Neutrophil (primary cell): ENCODE data around the gene MYORG.
"Not testable (repeated sequence)": the region's sequence is repeated elsewhere in the genome, so short reads cannot be mapped to it uniquely, and the experiment has no call there.

Source experiments
- H3K27ac ChIP-seq: fragments of 200-600 bp; sonication (generic); 2 replicates; pipeline ENCODE4 v1.5.1; 2016; ENCODE audit warnings: mild to moderate bottlenecking, moderate library complexity
- H3K27me3 ChIP-seq: fragments of 200-600 bp; sonication (generic); 2 replicates; pipeline ENCODE4 v1.6.0; 2016; ENCODE audit warnings: mild to moderate bottlenecking
- H3K36me3 ChIP-seq: fragments of 200-600 bp; sonication (generic); 2 replicates; pipeline ENCODE4 v1.5.1; 2017
- H3K4me1 ChIP-seq, 2 experiments: fragments of 200-600 bp in 1 of 2; sonication (generic) in 1 of 2; 1 replicate in 1 of 2; 2 replicates in 1 of 2; pipeline versions ENCODE4 v1.5.1 to v1.6.1; 2013 to 2016; ENCODE audit warnings: low read depth in 1 of 2, low read length in 1 of 2, mild to moderate bottlenecking in 1 of 2, moderate library complexity in 1 of 2; ENCODE audit not compliant: control insufficient read depth in 1 of 2, insufficient read depth in 1 of 2
- H3K4me3 ChIP-seq, 2 experiments: fragments of 200-600 bp in 1 of 2; sonication (generic) in 1 of 2; 1 replicate in 1 of 2; 2 replicates in 1 of 2; pipeline ENCODE4 v1.5.1; 2013 to 2016; ENCODE audit warnings: low read depth in 1 of 2, low read length in 1 of 2, mild to moderate bottlenecking in 1 of 2, moderate library complexity in 1 of 2
- H3K9me3 ChIP-seq: fragments of 200-600 bp; sonication (generic); 2 replicates; pipeline ENCODE4 v1.5.1; 2016
- CTCF ChIP-seq: fragments of 200-600 bp; sonication (generic); IDR thresholded peaks from 2 replicates; pipeline ENCODE4 v1.5.1; 2016; ENCODE audit warnings: antibody characterized with exemption

The MYORG gene

GRCh38 chr9:34366365-34366764 lies 10.3 kb downstream of the MYORG start:
- no peaks in the 10 kb centered on the region for H3K9me3 ChIP-seq
- H3K27ac ChIP-seq = no peak overlapping the region
- no peak overlapping the region for H3K4me3 ChIP-seq
- peaks cover 0 to 3% of the 10 kb centered on the region in 2 experiments for H3K4me1 ChIP-seq
- TF ChIP-seq CTCF = no peak
- H3K27me3 ChIP-seq = peaks cover 18% of the 10 kb centered on the region
- no peaks in the 10 kb centered on the region for H3K36me3 ChIP-seq

- Histone ChIP-seq H3K9me3 (no peaks in the 10 kb centered on the region), H3K27me3 (peaks cover 11% of the 10 kb centered on the region), H3K27ac (no peak overlapping the region), H3K36me3 (no peaks in the 10 kb centered on the region), H3K4me3 (no peak overlapping the region), H3K4me1 (no peaks in the 10 kb centered on the region)
- no peak for TF ChIP-seq CTCF
These were observed 11.4 kb downstream of the MYORG start for GRCh38 chr9:34365282-34365681.

GRCh38 chr9:34363619-34364351 lies 12.9 kb downstream of the MYORG start:
- no peak for TF ChIP-seq CTCF
- Histone ChIP-seq H3K4me1 (no peaks in the 10 kb centered on the region), H3K27me3 (peaks cover 11% of the 10 kb centered on the region), H3K4me3 (no peak overlapping the region), H3K27ac (no peak overlapping the region), H3K9me3 (no peaks in the 10 kb centered on the region), H3K36me3 (no peaks in the 10 kb centered on the region)

- H3K27me3 ChIP-seq = peaks cover 11% of the 10 kb centered on the region
These were observed 14.0 kb downstream of the MYORG start for GRCh38 chr9:34362614-34363214.

GRCh38 chr9:34352957-34353356 lies 23.7 kb downstream of the MYORG start:
- H3K4me3 ChIP-seq = not testable (repeated sequence)

More at GRCh38 chr9:34362614-34363214, 14.0 kb downstream of the MYORG start:
- Histone ChIP-seq H3K4me3 (no peak overlapping the region), H3K36me3 (no peaks in the 10 kb centered on the region), H3K4me1 (no peaks in the 10 kb centered on the region), H3K9me3 (no peaks in the 10 kb centered on the region), H3K27ac (no peak overlapping the region)
- no peak for TF ChIP-seq CTCF

GRCh38 chr9:34352122-34352652 lies 24.5 kb downstream of the MYORG start:
- not testable (repeated sequence) for H3K4me3 ChIP-seq, H3K36me3 ChIP-seq, H3K4me1 ChIP-seq, H3K9me3 ChIP-seq, H3K27ac ChIP-seq, H3K27me3 ChIP-seq

More at GRCh38 chr9:34352957-34353356, 23.7 kb downstream of the MYORG start:
- not testable (repeated sequence) for H3K27ac ChIP-seq, H3K27me3 ChIP-seq, H3K9me3 ChIP-seq, H3K36me3 ChIP-seq, H3K4me1 ChIP-seq
